ENCODE data around the gene MITF. TPM values are rescaled to one million over a fixed set of nuclear protein-coding genes. Genes with fewer than 3 reads are reported as not detected.

MITF gene
- total RNA-seq, 1 donor from 2014 or later: not detected

GRCh38 chr3:69881051-69881450 is 141.8 kb downstream of the MITF start:
- ChIA-PET CTCF (no interaction called here), POLR2A (no interaction called here)
- Mint-ChIP-seq H3K27me3 (no peaks in the 10 kb centered on the region), H3K4me3 (no peak overlapping the region), H3K27ac (no peak overlapping the region), H3K9me3 (no peaks in the 10 kb centered on the region), H3K36me3 (ENCODE audit: low read depth) (no peaks in the 10 kb centered on the region), H3K4me1 (peaks cover 19% of the 10 kb centered on the region)
- TF ChIP-seq CTCF (IDR thresholded peaks at IDR 0.05): no peak
- ATAC-seq (ENCODE audit: low read depth) (no peak), DNase-seq (no peak)
- intact Hi-C loops (cut with micrococcal nuclease): no loop called here

GRCh38 chr3:69881756-69882428 is 142.6 kb downstream of the MITF start:
- H3K27ac Mint-ChIP-seq: no peak overlapping the region

GRCh38 chr3:69882560-69882959 is 143.3 kb downstream of the MITF start:
- CTCF ChIA-PET: no interaction called here
- Mint-ChIP-seq H3K4me1 (peaks cover 23% of the 10 kb centered on the region), H3K27ac (no peak overlapping the region), H3K36me3 (ENCODE audit: low read depth) (no peaks in the 10 kb centered on the region), H3K4me3 (no peak overlapping the region), H3K27me3 (no peaks in the 10 kb centered on the region), H3K9me3 (no peaks in the 10 kb centered on the region)
- ATAC-seq (ENCODE audit: low read depth) (no peak), DNase-seq (no peak)
- POLR2A ChIA-PET: no interaction called here
- no peak for TF ChIP-seq CTCF (IDR thresholded peaks at IDR 0.05)
- intact Hi-C loops (cut with micrococcal nuclease): no loop called here

More at GRCh38 chr3:69881756-69882428, 142.6 kb downstream of the MITF start:
- Mint-ChIP-seq H3K4me3 (no peak overlapping the region), H3K27me3 (no peaks in the 10 kb centered on the region), H3K36me3 (ENCODE audit: low read depth) (no peaks in the 10 kb centered on the region), H3K4me1 (peaks cover 19% of the 10 kb centered on the region), H3K9me3 (no peaks in the 10 kb centered on the region)
- ChIA-PET CTCF (no interaction called here), POLR2A (no interaction called here)
- DNase-seq (no peak), ATAC-seq (ENCODE audit: low read depth) (no peak)
- no peak for TF ChIP-seq CTCF (IDR thresholded peaks at IDR 0.05)
- intact Hi-C loops (cut with micrococcal nuclease): no loop called here

GRCh38 chr3:69888040-69888942 is 149.0 kb downstream of the MITF start:
- ATAC-seq (ENCODE audit: low read depth): no peak
- POLR2A ChIA-PET: no interaction called here
- no peak overlapping the region for H3K4me3 Mint-ChIP-seq
- H3K4me1 Mint-ChIP-seq: peaks cover 4% of the 10 kb centered on the region
- H3K36me3 Mint-ChIP-seq (ENCODE audit: low read depth): no peaks in the 10 kb centered on the region
- intact Hi-C loops (cut with micrococcal nuclease): no loop called here
- H3K27me3 Mint-ChIP-seq: no peaks in the 10 kb centered on the region
- CTCF ChIA-PET: no interaction called here
- H3K9me3 Mint-ChIP-seq: no peaks in the 10 kb centered on the region
- no peak for TF ChIP-seq CTCF (IDR thresholded peaks at IDR 0.05)
- DNase-seq: no peak
- no peak overlapping the region for H3K27ac Mint-ChIP-seq

- no peaks in the 10 kb centered on the region for H3K9me3 Mint-ChIP-seq
- no peaks in the 10 kb centered on the region for H3K36me3 Mint-ChIP-seq (ENCODE audit: low read depth)
- ChIA-PET CTCF (no interaction called here), POLR2A (no interaction called here)
- H3K4me1 Mint-ChIP-seq: peaks cover 4% of the 10 kb centered on the region
- TF ChIP-seq CTCF (IDR thresholded peaks at IDR 0.05): no peak
- ATAC-seq (ENCODE audit: low read depth) (no peak), DNase-seq (no peak)
- H3K27ac Mint-ChIP-seq: no peak overlapping the region
- intact Hi-C loops (cut with micrococcal nuclease): no loop called here
- no peak overlapping the region for H3K4me3 Mint-ChIP-seq
- H3K27me3 Mint-ChIP-seq: no peaks in the 10 kb centered on the region
Measured at GRCh38 chr3:69888943-69889315, 149.7 kb downstream of the MITF start.
